Stimulated activated CD4-positive, alpha-beta T cell treated with anti-CD3 and anti-CD28 coated beads, Interleukin-2, amount 100 ng/mL, for 48 hours (primary cell): ENCODE data around the gene AKAIN1.

ENCODE experiments used
- DNase-seq, 2 donors: peaks; one replicate each; pipeline ENCODE4 v3.0.0-alpha.2; 2020

Gene AKAIN1

GRCh38 chr18:5158587-5158986, 38.5 kb downstream of the AKAIN1 start:
- no peak for DNase-seq

- DNase-seq: no peak
Measured at GRCh38 chr18:5158172-5158571, 38.9 kb downstream of the AKAIN1 start.

- no peak for DNase-seq
Measured at GRCh38 chr18:5155907-5156287, 41.2 kb downstream of the AKAIN1 start.

GRCh38 chr18:5155218-5155906, 41.7 kb downstream of the AKAIN1 start:
- no peak for DNase-seq

- DNase-seq: no peak
Measured at GRCh38 chr18:5152343-5153020, 44.6 kb downstream of the AKAIN1 start.

GRCh38 chr18:5150894-5151293, 46.2 kb downstream of the AKAIN1 start:
- no peak for DNase-seq

- no peak for DNase-seq
Measured at GRCh38 chr18:5146093-5146492, 51.0 kb downstream of the AKAIN1 start.

GRCh38 chr18:5145168-5145825, 51.8 kb downstream of the AKAIN1 start:
- no peak for DNase-seq

GRCh38 chr18:5144629-5145028, 52.4 kb downstream of the AKAIN1 start:
- no peak for DNase-seq

GRCh38 chr18:5142859-5143258, 54.2 kb downstream of the AKAIN1 start:
- no peak for DNase-seq

- no peak for DNase-seq
Measured at GRCh38 chr18:5142131-5142530, 54.9 kb downstream of the AKAIN1 start.

- no peak for DNase-seq
Measured at GRCh38 chr18:5137261-5137660, 59.8 kb downstream of the AKAIN1 start.

- DNase-seq: no peak
Measured at GRCh38 chr18:5132987-5133386, 64.1 kb downstream of the AKAIN1 start.

- DNase-seq: no peak
Measured at GRCh38 chr18:5122272-5122671, 74.8 kb downstream of the AKAIN1 start.

- DNase-seq: no peak
Measured at GRCh38 chr18:5110266-5110665, 86.8 kb downstream of the AKAIN1 start.

- DNase-seq: no peak
Measured at GRCh38 chr18:5107988-5108387, 89.1 kb downstream of the AKAIN1 start.

GRCh38 chr18:5106730-5107129, 90.3 kb downstream of the AKAIN1 start:
- no peak for DNase-seq

GRCh38 chr18:5104246-5104645, 92.8 kb downstream of the AKAIN1 start:
- no peak for DNase-seq

GRCh38 chr18:5103693-5104092, 93.4 kb downstream of the AKAIN1 start:
- DNase-seq: no peak

GRCh38 chr18:5103286-5103685, 93.8 kb downstream of the AKAIN1 start:
- no peak for DNase-seq

- DNase-seq: no peak
Measured at GRCh38 chr18:5097116-5097703, 99.8 kb downstream of the AKAIN1 start.

GRCh38 chr18:5095239-5095638, 101.8 kb downstream of the AKAIN1 start:
- DNase-seq: no peak

GRCh38 chr18:5093902-5094301, 103.2 kb downstream of the AKAIN1 start:
- no peak for DNase-seq
